ENCODE data around the gene PRKCQ.
"Not testable (repeated sequence)": the region's sequence is repeated elsewhere in the genome, so short reads cannot be mapped to it uniquely, and the experiment has no call there.

Gene PRKCQ

DNA sequence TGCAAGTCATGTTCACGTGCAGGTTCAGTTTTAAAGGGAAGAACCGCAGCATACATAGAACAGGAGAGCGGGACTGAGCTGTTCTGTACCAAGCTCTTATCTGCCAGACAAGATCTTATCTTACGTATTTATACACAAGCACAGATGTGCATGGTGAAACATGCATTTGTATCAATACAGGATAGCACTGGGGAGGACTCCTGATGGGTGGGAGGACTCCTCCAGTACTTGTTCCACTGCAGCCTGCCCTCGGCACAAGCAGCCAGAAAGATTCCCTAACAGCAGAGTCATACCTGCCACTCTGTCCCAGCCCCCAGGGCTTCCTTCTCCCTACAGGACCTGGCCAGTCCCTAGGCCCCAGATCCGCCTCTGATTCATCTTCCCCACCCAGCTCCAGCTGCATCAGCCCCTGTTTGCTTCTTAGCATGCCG, 13.2 kb upstream of the PRKCQ start:
- no peak for DNase-seq

- DNase-seq, result no peak
Observed at GRCh38 chr10:6592080-6592479, 12.0 kb upstream of the PRKCQ start.

- DNase-seq, result no peak
Observed at GRCh38 chr10:6591668-6592067, 11.6 kb upstream of the PRKCQ start.

GRCh38 chr10:6590100-6590499, 10.0 kb upstream of the PRKCQ start:
- no peak for DNase-seq

DNA sequence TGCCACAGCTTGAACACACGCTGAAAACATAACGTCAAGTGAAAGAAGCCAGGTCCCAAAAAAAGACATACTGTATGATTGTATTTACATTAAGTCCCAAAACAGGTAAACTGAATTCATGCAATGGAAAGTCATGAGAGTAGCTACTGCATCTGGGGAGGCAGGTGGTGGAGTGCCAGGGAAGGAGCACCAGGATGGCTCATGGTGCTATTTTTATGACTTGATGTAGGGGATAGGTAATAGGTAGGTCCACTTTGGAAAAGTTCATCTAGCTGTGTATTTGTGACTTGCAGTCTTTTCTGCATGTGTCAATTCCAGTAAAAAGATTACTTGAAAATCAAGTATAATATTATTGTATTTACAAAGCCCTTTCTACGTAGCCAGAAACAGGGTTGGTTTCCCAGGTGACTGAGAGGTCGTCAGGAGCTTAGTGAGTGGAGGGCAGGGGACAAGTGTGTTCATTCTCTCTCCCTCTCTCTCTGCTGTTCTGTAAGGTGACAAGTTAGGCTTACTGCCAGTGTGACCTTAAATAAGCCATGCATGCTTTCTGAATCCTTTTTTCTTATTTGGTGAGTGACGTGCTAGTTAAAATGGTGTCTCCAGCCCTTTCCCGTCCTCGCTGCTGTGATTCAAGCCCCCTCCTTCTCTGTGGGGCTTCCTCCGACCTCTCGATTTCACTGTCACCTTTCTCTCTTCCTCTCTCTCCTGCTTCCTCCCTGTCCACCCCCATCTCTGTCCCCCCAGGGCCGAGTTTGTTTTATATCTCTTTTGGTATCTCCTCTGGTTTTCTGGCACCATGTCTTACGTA, 9.4 kb upstream of the PRKCQ start:
- no peak for DNase-seq

- DNase-seq, result no peak
Observed at GRCh38 chr10:6588845-6589244, 8.8 kb upstream of the PRKCQ start.

DNA sequence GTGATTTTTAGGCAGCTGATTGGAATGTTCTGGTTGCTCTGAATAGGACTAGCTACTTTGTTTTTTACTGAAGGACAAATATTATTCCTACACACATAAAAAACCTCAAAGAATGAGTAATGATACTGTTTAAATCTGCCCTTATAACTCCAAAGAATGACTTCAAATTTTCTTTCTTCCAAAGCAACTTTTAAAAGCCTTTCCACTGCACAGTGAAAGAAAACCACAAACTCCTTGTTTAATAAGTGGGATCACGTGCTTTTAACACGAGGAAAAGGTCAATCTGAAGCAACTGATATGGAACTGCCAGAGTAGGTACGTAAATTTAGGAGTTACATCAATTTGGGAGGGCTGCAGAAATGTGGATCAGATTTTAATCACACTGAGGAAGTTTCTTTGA, 8.0 kb upstream of the PRKCQ start:
- no peak for DNase-seq

- no peak for DNase-seq
Observed at GRCh38 chr10:6586501-6586900, 6.4 kb upstream of the PRKCQ start.

- no peak for DNase-seq
Observed at GRCh38 chr10:6583447-6583846, 3.4 kb upstream of the PRKCQ start.

GRCh38 chr10:6582913-6583312, 2.8 kb upstream of the PRKCQ start:
- DNase-seq, result not testable (repeated sequence)

GRCh38 chr10:6582298-6582697, 2.2 kb upstream of the PRKCQ start:
- DNase-seq, result no peak

DNA sequence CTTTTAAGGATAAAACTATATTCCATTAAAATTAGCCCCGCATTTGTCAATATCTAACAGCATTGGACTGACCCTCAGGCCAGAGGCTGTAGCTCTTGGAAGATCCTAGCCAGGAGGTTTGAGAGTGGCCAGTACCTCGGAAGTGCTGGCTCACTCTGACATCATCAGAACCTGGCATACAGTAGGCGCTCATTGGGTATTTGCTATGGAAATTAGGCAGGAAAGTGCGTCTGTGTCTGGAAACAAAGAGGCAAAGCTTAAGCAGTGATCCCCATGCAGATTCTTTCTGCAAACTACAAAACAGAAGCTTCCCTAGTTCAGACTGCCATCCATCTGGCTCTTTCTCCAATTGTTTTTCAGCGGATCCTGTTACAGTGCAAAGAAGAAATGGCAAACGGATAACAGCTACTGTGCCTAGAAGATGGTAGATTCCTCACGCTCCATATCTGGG, 1.7 kb upstream of the PRKCQ start:
- DNase-seq, result no peak

DNA sequence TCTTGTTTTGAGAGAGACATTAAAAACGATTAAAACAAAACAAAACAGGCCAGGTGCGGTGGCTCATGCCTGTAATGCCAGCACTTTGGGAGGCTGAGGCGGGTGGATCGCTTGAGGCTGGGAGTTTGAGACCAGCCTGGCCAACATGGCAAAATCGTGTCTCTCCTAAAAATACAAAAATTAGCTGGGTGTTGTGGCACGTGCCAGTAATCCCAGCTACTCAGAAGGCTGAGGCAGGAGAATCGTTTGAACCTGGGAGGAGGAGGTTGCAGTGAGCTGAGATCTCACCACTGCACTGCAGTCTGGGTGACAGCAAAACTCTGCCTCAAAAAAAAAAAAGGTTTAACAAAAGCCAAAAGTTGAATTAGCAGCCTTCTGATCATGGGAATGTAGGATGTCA, 1.1 kb upstream of the PRKCQ start:
- not testable (repeated sequence) for DNase-seq

GRCh38 chr10:6580279-6581029, 378 bp upstream of the PRKCQ start:
- no peak for DNase-seq

- DNase-seq, result no peak
Observed at GRCh38 chr10:6579183-6579903, 733 bp downstream of the PRKCQ start.

- no peak for DNase-seq
Observed at GRCh38 chr10:6578795-6579182, 1.3 kb downstream of the PRKCQ start.

DNA sequence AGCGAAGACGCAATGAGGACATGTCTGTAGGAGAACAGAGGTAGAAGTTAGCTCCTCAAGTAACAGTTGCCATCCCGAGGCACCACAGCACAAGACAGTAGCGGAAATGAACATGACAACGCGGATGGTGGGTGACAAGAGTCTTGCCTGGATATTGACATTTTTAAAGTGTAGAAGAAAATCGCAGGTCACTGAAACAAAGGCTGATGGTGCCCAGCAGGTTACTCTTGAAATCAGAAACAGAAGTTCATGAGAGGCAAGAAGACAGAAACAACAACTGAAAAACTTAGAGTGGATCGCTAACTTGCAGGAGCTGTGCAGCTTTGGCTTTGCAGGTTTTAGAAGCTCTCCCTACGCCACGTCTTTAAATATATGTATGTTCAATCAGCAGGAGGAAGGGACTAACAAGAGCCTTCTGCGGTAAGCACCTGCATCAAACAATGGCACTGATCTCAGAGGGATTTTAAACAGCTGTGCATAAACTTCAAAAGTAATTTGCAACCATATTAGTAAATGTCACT, 1.8 kb downstream of the PRKCQ start:
- DNase-seq, result no peak

GRCh38 chr10:6576326-6576725, 3.8 kb downstream of the PRKCQ start:
- DNase-seq, result no peak

DNA sequence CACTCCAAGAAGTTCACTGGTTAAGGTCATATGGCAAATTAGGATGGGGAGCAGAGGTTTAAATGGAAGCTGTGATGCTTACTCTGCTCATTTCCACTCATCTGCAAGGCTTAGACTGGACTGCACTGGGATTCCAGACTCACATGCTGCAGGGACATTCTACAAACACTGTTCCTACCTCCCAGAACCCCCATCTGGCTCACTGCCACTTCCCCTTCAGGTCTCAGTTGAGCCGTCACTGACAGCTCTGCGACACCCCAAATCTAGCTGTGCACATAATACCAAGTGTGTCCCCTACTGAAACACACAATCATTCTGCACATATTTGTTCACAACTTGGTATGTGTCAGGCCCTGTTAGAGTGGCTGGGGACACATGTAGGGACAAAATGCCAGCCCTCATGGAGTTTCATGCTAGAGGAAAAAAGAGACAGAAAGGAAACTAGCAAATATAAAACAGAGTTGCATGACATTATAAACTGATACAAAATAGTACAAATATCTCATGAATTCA, 5.4 kb downstream of the PRKCQ start:
- DNase-seq, result no peak

- DNase-seq, result no peak
Observed at GRCh38 chr10:6570893-6571292, 9.2 kb downstream of the PRKCQ start.

DNA sequence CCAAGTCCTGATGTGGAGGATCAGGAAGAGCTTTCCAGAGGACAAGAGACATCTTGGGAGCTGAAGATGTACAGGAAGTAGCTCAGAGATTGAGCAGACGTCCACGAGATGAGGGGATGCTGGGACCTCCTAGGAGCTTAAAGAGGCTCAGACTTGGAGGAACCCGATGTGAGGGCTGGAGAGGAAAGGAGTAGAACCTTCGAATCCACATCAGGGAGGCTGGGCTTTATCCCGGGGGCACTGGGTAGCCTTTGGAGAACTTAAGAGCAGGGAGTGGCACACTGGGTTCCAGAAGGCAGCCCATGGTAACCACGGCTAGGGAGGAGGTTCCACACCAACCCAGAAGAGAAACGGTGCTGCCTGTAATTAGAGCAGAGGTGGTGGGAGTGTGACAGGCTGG, 10.8 kb downstream of the PRKCQ start:
- DNase-seq, result no peak

DNA sequence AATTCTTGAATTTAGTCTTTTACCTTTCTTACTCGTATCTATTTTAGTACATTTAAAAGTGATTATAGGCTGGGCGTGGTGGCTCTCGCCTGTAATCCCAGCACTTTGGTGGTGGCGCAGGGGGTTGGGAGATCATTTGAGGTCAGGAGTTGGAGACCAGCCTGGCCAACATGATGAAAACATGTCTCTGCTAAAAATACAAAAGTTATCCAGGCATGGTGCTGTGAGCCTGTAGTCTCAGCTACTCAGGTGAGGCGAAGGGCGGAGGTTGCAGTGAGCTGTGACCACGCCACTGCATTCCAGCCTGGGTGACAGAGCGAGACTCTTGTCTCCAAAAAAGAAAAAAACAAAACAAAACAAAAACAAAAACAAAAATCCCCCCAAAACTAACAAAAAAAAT, 12.2 kb downstream of the PRKCQ start:
- no peak for DNase-seq

DNA sequence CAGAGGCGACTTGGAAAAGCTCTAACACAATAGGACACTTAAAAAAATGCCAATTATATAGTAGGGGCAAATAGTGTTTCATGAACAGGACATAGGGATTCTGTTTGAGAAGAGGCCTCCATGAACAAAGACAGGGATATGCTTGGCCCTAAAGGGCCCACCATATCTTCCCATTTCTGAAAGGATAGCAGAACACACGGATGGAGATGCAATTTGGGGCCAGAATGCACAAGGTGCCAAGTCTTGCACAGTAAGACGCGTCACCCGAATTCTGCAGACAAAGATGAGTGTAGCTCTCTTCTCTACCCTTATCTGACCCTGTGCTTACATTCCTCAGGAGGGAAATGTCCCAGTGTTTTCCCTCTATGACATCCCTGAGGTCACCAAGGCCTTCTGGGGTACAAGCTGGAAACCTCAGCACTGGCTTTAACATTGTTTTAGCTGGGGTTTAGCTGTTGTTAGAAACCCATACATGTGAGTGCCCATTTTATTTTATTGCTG, 12.8 kb downstream of the PRKCQ start:
- DNase-seq, result no peak
